Body of pancreas (tissue), 4 donors: Measurements from ENCODE around the gene NRF1. TPM values are rescaled to one million over a fixed set of nuclear protein-coding genes. Genes with fewer than 3 reads are reported as not detected.
A peak's percentile ranks its signal among the peaks of the same experiment; 100 is the strongest.

Experiments used
- ATAC-seq: fragments of 150-250 bp; one replicate; pipeline ENCODE4 v1.9.1; 2016
- DNase-seq, 4 donors: peaks; one replicate each; pipeline ENCODE4 v3.0.0-alpha.2; 2019
- H3K27ac ChIP-seq, 4 donors: fragments of 200-600 bp; sonication (generic); 1 replicate in 3 of 4; 2 replicates in 1 of 4; pipeline versions ENCODE4 v1.5.1 to v1.6.1; 2016 to 2019; ENCODE audit warnings: mild to moderate bottlenecking in 1 of 4, mixed read lengths in 1 of 4, moderate library complexity in 1 of 4
- H3K27me3 ChIP-seq, 2 donors: fragments of 200-600 bp; sonication (generic); one replicate each; pipeline ENCODE4 v1.6.0; 2016; ENCODE audit warnings: mild to moderate bottlenecking in 1 of 2
- H3K36me3 ChIP-seq, 2 donors: fragments of 200-600 bp; sonication (generic); replicated peaks in 1 of 2; 2 replicates each; pipeline ENCODE4 v1.5.1; 2016; ENCODE audit warnings: low read depth in 2 of 2; ENCODE audit not compliant: insufficient read depth in 1 of 2
- H3K4me1 ChIP-seq: fragments of 200-600 bp; sonication (generic); one replicate; pipeline ENCODE4 v1.6.0; 2016
- H3K4me3 ChIP-seq, 2 donors: fragments of 200-600 bp; sonication (generic); 1 replicate in 1 of 2; 2 replicates in 1 of 2; pipeline ENCODE4 v1.5.1; 2016 to 2019
- H3K9me3 ChIP-seq, 3 donors: fragments of 200-600 bp; sonication (generic); 1 replicate in 2 of 3; 2 replicates in 1 of 3; pipeline ENCODE4 v1.5.1; 2016
- POLR2A ChIP-seq, 3 donors: fragments of 450-650 bp; IDR thresholded peaks; one replicate each; pipeline ENCODE4 v1.6.1; 2016; ENCODE audit warnings: antibody characterized with exemption in 3 of 3, mild to moderate bottlenecking in 2 of 3
- WGBS, 2 donors: methylation state at CpG; one replicate each; pipeline ENCODE4 v1.1.5; 2017; 5-methylcytosine and 5-hydroxymethylcytosine counted together
- intact Hi-C: fragments of 100-400 bp; cut with DNase I; formaldehyde crosslinking; loops from one replicate; pipeline ENCODE4 v1.15.1; 2023
- total RNA-seq, 2 donors: library from RNA; depleted of rRNA; stranded (reverse); fragments of >200 nt; gene quantifications; one replicate each; pipeline ENCODE4 v1.1.0, GENCODE V29; 2016
- TF ChIP-seq, protein P1 (sequence below), 7 experiments: fragments of 450-650 bp in 4 of 7; fragments of 200-600 bp in 3 of 7; sonication (generic) in 3 of 7; IDR thresholded peaks; one replicate each; pipeline ENCODE4 v1.5.1; 2016 to 2019; ENCODE audit warnings: antibody characterized with exemption in 7 of 7

The NRF1 gene
- total RNA-seq, 2 donors from 2014 or later: 10.1 to 11.9 TPM

- Histone ChIP-seq H3K9me3 (no peaks in the 10 kb centered on the region), H3K27ac (peak overlapping the region in 3 of 4 donors; percentile 90 to 98 (median 96)), H3K36me3 (no peaks in the 10 kb centered on the region), H3K4me3 (peak overlapping the region; percentile 36 to 57), H3K27me3 (peaks cover 0 to 34% of the 10 kb centered on the region in 2 donors), H3K4me1 (peaks cover 66% of the 10 kb centered on the region)
- TF ChIP-seq POLR2A (IDR thresholded peaks at IDR 0.05): no peak
- TF ChIP-seq, protein P1, sequence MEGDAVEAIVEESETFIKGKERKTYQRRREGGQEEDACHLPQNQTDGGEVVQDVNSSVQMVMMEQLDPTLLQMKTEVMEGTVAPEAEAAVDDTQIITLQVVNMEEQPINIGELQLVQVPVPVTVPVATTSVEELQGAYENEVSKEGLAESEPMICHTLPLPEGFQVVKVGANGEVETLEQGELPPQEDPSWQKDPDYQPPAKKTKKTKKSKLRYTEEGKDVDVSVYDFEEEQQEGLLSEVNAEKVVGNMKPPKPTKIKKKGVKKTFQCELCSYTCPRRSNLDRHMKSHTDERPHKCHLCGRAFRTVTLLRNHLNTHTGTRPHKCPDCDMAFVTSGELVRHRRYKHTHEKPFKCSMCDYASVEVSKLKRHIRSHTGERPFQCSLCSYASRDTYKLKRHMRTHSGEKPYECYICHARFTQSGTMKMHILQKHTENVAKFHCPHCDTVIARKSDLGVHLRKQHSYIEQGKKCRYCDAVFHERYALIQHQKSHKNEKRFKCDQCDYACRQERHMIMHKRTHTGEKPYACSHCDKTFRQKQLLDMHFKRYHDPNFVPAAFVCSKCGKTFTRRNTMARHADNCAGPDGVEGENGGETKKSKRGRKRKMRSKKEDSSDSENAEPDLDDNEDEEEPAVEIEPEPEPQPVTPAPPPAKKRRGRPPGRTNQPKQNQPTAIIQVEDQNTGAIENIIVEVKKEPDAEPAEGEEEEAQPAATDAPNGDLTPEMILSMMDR (IDR thresholded peaks at IDR 0.05): no peak
- ATAC-seq (no peak), DNase-seq (peak; percentile 51 to 67 (median 56))
- WGBS, 2 donors: 2 to 5% methylated on average over 16 to 53 of the region's 55 CpGs
- intact Hi-C loops: no loop called here
Measured at GRCh38 chr7:129780974-129781927, 169.7 kb downstream of the NRF1 start.

- DNase-seq (peak in 2 of 4 donors; percentile 28 to 32), ATAC-seq (no peak)
- no peak overlapping the region for H3K4me3 ChIP-seq
- H3K36me3 ChIP-seq: no peaks in the 10 kb centered on the region
- H3K27ac ChIP-seq: no peak overlapping the region
- no peaks in the 10 kb centered on the region for H3K9me3 ChIP-seq
- no peak for TF ChIP-seq POLR2A (IDR thresholded peaks at IDR 0.05)
- TF ChIP-seq, protein P1 (IDR thresholded peaks at IDR 0.05): no peak
- peaks cover 66% of the 10 kb centered on the region for H3K4me1 ChIP-seq
- peaks cover 0 to 34% of the 10 kb centered on the region in 2 donors for H3K27me3 ChIP-seq
- intact Hi-C loops: no loop called here
- WGBS, 2 donors: 26 to 50% methylated on average over 36 to 53 of the region's 73 CpGs
Measured at GRCh38 chr7:129781928-129782817, 170.7 kb downstream of the NRF1 start.

DNA sequence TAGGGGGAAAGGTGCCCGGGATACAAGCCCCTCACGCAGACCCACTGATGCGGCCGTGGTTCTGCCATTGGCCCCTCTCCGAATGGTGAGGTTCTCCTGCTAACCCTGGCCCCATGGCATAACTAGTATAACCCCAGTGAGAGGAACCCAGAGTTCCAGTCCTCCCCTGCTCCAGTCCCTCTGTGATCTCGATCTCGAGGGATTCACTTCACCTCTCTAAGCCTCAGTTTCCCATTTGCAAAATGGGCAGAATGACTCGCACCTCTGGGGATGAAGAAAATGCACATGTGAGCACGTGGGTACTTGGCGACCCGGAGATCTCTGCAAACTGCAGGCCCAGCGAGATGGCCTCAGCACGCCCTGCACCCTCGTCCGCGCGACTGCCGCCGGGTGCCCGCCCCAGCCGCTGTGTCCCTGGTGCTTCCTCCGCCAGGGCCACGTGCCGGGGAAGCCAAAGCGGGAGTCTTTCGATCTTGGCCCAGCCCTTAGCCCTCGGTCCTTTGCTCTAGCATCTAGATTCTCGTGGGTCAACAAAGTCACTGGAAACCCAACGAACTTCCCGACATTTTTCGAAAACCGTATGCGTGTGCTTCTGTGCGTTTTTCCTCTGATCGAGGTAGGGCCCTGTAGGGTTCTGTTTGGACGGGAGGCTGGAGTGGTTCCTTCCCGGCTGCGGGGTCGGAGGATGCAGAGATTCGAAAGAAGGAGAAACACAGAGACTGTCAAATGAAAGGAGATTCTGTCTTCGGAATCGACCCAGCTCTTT, 171.5 kb downstream of the NRF1 start:
- H3K27me3 ChIP-seq: peaks cover 0 to 34% of the 10 kb centered on the region in 2 donors

GRCh38 chr7:129783584-129783919, 172.0 kb downstream of the NRF1 start:
- intact Hi-C loops: no loop called here
- H3K27me3 ChIP-seq: peaks cover 0 to 34% of the 10 kb centered on the region in 2 donors
- H3K27ac ChIP-seq: no peak overlapping the region
- DNase-seq: no peak
- no peak for ATAC-seq
- peaks cover 60% of the 10 kb centered on the region for H3K4me1 ChIP-seq
- H3K4me3 ChIP-seq: no peak overlapping the region
- no peaks in the 10 kb centered on the region for H3K36me3 ChIP-seq
- TF ChIP-seq, protein P1 (IDR thresholded peaks at IDR 0.05): no peak
- TF ChIP-seq POLR2A (IDR thresholded peaks at IDR 0.05): no peak
- H3K9me3 ChIP-seq: no peaks in the 10 kb centered on the region
- 47 to 58% methylated on average over 10 of the region's 10 CpGs for WGBS, 2 donors

More for the DNA sequence above, 171.5 kb downstream of the NRF1 start:
- 38 to 67% methylated on average over 39 to 42 of the region's 42 CpGs for WGBS, 2 donors
- H3K9me3 ChIP-seq: no peaks in the 10 kb centered on the region
- no peak overlapping the region for H3K27ac ChIP-seq
- TF ChIP-seq POLR2A (IDR thresholded peaks at IDR 0.05): no peak
- TF ChIP-seq, protein P1 (IDR thresholded peaks at IDR 0.05): no peak
- H3K4me3 ChIP-seq: no peak overlapping the region
- DNase-seq (no peak), ATAC-seq (no peak)
- H3K4me1 ChIP-seq: peaks cover 65% of the 10 kb centered on the region
- intact Hi-C loops: no loop called here
- no peaks in the 10 kb centered on the region for H3K36me3 ChIP-seq
